A549 treated with CpdA at 1 μM for 4 hours (cell line): ENCODE data around the gene IL23A. TPM values are rescaled to one million over a fixed set of nuclear protein-coding genes. Genes with fewer than 3 reads are reported as not detected.

Experiments
- total RNA-seq: library from RNA; stranded (reverse); fragments of 200-300 nt; extraction: Qiagen RNA extraction; gene quantifications from 5 replicates; pipeline ENCODE4 v1.2.3, GENCODE V29; 2022; ENCODE audit warnings: low read depth

Gene IL23A
- total RNA-seq, result 0.29 to 1.2 TPM (median 0.56 TPM) in 5 replicates

GRCh38 chr12:56338308-56339157, at the start of gene IL23A:
TSS of gene IL23A (plus strand) at chr12:56338884. CDS start at chr12:56339045, 161 bp downstream.

GRCh38 chr12:56299853-56300643, 38.6 kb upstream of the IL23A start, which contains the start of gene CS:
TSS of gene CS (minus strand) at chr12:56300330. CDS start at chr12:56300201, 129 bp downstream.

GRCh38 chr12:56315622-56316473, 22.8 kb upstream of the IL23A start, which contains the start of gene CNPY2:
TSS of gene CNPY2 (minus strand) at chr12:56315988. CDS start at chr12:56315217, 771 bp downstream.

GRCh38 chr12:56333679-56334489, 4.8 kb upstream of the IL23A start, which contains the start of gene PAN2:
TSS of gene PAN2 (minus strand) at chr12:56334000. CDS start at chr12:56333094, 906 bp downstream.

GRCh38 chr12:56359851-56360767, 21.4 kb downstream of the IL23A start, which contains the start of gene STAT2:
TSS of gene STAT2 (minus strand) at chr12:56360107. CDS start at chr12:56356571, 3,536 bp downstream.

GRCh38 chr12:56362130-56363059, 23.7 kb downstream of the IL23A start, which contains the start of gene APOF:
TSS of gene APOF (minus strand) at chr12:56362857. CDS start at chr12:56362745, 112 bp downstream.

Other genes starting within 250 kb of the IL23A start
- 303 to 383 TPM (median 320 TPM) in 5 replicates for gene PA2G4, start 234.3 kb upstream of the IL23A start, total RNA-seq
- gene RPL41, start 222.3 kb upstream of the IL23A start, total RNA-seq, result 4,992 to 6,106 TPM (median 5,652 TPM) in 5 replicates
- gene ZC3H10, start 220.6 kb upstream of the IL23A start, total RNA-seq, result 2.2 to 3.8 TPM (median 3.1 TPM) in 5 replicates
- gene ESYT1, start 210.6 kb upstream of the IL23A start, total RNA-seq, result 62.8 to 69.8 TPM (median 63.7 TPM) in 5 replicates
- gene MYL6B, start 186.3 kb upstream of the IL23A start, total RNA-seq, result 66.1 to 86.2 TPM (median 83.4 TPM) in 5 replicates
- gene MYL6, start 180.5 kb upstream of the IL23A start, total RNA-seq, result 2,112 to 2,769 TPM (median 2,181 TPM) in 5 replicates
- 32.3 to 42.9 TPM (median 37.8 TPM) in 5 replicates for gene SMARCC2, start 149.4 kb upstream of the IL23A start, total RNA-seq
- 20.9 to 27.7 TPM (median 25.3 TPM) in 5 replicates for gene RNF41, start 117.0 kb upstream of the IL23A start, total RNA-seq
- gene NABP2, start 114.5 kb upstream of the IL23A start, total RNA-seq, result 55.5 to 65.1 TPM (median 61.3 TPM) in 5 replicates
- 0.13 TPM in 1 of 5 replicates, not detected in the others for gene SLC39A5, start 108.8 kb upstream of the IL23A start, total RNA-seq
- gene ANKRD52, start 80.5 kb upstream of the IL23A start, total RNA-seq, result 40.5 to 51.3 TPM (median 45.3 TPM) in 5 replicates
- gene COQ10A, start 71.9 kb upstream of the IL23A start, total RNA-seq, result 17.7 to 20.7 TPM (median 19.9 TPM) in 5 replicates
- 147 to 170 TPM (median 156 TPM) in 5 replicates for gene CS, start 38.6 kb upstream of the IL23A start, total RNA-seq
- 103 to 164 TPM (median 154 TPM) in 5 replicates for gene CNPY2, start 22.9 kb upstream of the IL23A start, total RNA-seq
- gene PAN2, start 4.9 kb upstream of the IL23A start, total RNA-seq, result 15.0 to 16.0 TPM (median 15.7 TPM) in 5 replicates
- gene STAT2, start 21.2 kb downstream of the IL23A start, total RNA-seq, result 11.5 to 14.8 TPM (median 12.1 TPM) in 5 replicates
- not detected in 5 replicates for gene APOF, start 24.0 kb downstream of the IL23A start, total RNA-seq
- gene TIMELESS, start 110.5 kb downstream of the IL23A start, total RNA-seq, result 37.7 to 39.6 TPM (median 38.6 TPM) in 5 replicates
- gene MIP, start 115.8 kb downstream of the IL23A start, total RNA-seq, result 0.14 to 0.26 TPM (median 0.20 TPM) in 3 of 5 replicates, not detected in the others
- 1.7 to 2.0 TPM (median 1.8 TPM) in 5 replicates for gene SPRYD4, start 129.7 kb downstream of the IL23A start, total RNA-seq
- 0.12 to 0.25 TPM (median 0.17 TPM) in 5 replicates for gene GLS2, start 149.3 kb downstream of the IL23A start, total RNA-seq
- 10.4 to 16.3 TPM (median 14.0 TPM) in 5 replicates for gene RBMS2, start 182.9 kb downstream of the IL23A start, total RNA-seq